Mesenteric fat pad (tissue), 1 donor: ENCODE measurements around the gene TMC6. TPM values are rescaled to one million over a fixed set of nuclear protein-coding genes. Genes with fewer than 3 reads are reported as not detected.
"Not testable (repeated sequence)": the region's sequence is repeated elsewhere in the genome, so short reads cannot be mapped to it uniquely, and the experiment has no call there.

Experiments
- DNase-seq: peaks from one replicate; pipeline ENCODE4 v3.0.0-alpha.2; 2020; ENCODE audit warnings: low spot score
- total RNA-seq: library from RNA; stranded (reverse); fragmentation: NEBNext Ultra II Directional; extraction: Animal tissue kit (Norgen Biotek cat#: 25700); gene quantifications from one replicate; pipeline ENCODE4 v1.2.1, GENCODE V29; 2021
- donor health status: DM: yes; HTN: yes; CAD: no.

The TMC6 gene
- total RNA-seq, 1 donor from 2014 or later = 117 TPM

DNA sequence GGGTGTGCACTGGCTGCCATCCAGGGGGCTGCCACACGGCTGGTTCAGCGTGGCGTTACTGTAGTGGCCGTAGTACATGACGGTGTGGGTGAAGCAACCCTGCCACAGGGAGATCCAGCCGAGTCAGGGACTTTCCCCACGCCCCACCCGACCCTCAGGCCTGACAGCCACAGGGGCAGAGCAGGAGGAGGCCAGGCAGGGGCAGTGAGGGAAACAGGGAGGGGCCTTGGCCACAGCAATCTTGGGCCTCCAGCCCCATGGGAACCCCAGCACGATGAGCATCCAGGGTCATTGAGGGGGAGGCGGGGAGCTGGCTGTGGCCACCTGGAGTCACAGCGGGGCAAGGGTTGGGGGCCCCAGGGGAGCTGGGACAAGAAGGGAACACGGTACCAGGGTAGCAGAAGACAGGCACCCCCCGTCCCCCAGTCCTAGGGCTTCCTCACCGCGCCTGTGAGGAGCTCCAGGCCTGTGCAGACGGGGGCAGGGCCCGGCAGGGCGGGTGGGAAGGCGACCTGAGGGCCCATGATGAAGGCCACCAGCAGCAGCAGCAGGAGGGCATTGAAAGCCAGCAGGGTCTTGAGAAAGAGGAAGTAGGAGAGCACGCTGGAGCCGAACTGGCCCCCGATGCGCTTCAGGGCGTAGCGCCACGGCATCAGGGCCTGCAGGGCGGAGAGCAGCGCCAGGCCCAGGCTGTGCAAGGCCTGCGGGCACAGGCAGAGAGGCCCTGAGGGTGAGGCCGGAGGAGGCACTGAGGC lies 4.3 kb downstream of the TMC6 start:
- DNase-seq = no peak

DNA sequence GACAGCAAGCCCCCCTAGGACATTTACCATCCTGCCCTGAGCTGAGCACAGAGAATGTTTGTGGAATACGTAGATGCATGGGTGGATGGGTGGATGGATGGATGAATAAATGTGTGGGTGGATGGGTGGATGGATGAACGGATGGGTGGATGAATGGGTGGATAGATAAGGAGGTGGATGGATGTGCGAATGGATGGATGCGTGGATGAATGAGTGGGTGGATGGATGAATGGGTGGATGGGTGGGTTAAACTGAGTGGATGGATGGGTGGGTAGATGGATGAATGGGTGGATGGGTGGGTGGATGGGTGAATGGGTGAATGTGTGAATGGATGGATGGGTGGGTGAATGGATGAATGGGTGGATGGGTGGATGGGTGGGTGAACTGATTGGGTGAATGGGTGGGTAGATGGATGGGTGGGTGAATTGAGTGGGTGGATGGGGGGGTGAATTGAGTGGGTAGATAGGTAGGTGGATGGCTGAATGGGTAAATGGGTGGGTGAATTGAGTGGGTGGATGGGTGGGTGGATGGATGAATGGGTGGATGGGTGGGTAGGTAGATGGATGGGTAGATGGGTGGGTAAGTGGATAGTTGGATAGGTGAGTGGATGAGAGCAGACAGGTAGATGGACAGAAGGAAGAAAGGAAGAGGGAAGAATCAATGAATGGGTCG lies 5.2 kb downstream of the TMC6 start:
- DNase-seq = no peak

DNA sequence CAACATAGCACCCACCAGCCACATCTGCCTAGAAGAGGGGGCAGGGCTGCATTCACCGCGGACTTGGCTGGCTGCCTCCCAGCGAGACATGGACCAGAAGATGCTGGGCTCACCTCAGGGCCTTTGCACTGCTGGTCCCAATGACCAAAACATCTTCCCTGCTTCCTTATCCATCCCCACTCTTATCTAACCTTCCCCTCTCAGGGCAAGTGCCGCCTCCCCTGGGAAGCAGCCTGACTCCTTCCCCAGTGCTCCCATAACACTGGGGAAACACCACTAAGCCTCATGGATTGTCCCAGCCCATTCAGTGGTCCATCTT lies 5.7 kb downstream of the TMC6 start:
- no peak for DNase-seq

DNA sequence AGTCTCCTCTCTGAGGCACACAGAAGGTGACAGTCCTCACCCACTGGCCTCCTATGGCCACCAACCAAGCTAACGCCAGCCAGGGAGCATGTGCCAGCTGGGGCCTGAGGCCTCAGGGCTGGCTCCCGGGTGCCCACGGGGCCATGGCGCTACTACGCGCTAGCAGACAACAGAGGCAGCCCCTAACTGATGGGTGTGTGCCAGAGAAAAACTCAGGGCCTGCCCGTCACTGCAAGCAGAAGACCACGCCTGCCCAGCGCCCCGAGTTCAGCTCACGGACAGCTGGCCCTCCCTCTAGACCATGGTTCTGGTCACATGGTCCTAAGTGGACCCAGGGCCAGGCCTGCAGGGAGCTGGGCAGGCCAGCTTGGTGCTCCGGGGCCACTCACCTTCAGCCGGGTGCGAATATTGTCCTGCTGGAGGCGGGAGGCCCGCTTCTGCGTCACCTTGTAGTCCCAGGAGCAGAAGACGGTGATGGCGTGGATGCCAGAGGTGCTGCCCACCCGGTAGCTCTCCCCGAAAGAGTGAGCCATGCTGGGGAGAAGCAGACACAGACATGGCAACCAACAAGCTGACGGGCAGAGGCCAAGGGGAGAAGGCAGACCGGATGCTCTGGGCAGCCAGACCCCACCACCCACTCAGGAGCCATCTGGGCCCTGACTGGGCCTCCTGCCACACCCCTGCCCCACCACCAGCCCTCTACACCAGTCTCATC lies 6.2 kb downstream of the TMC6 start:
- no peak for DNase-seq

DNA sequence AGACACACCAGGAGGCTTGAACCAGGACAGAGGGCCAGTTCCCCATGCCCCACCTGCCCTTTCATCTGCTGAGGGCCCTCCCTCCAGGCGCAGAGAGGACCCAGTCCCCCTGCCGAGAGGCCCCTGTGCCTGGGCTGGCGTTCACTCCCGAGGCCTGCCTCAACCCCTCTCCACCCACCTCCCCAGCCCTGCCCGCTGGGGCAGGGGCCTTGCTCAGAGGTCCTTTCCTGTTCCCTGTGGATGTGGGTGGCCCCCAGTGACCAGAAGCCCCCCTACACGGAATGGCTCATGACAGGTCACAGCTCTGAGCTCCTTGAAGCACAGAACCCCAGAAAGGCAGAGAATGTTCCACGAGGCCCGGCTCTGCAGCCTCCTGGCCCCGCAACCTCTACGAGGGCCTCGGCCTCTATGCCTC lies 6.7 kb downstream of the TMC6 start:
- DNase-seq = no peak

DNA sequence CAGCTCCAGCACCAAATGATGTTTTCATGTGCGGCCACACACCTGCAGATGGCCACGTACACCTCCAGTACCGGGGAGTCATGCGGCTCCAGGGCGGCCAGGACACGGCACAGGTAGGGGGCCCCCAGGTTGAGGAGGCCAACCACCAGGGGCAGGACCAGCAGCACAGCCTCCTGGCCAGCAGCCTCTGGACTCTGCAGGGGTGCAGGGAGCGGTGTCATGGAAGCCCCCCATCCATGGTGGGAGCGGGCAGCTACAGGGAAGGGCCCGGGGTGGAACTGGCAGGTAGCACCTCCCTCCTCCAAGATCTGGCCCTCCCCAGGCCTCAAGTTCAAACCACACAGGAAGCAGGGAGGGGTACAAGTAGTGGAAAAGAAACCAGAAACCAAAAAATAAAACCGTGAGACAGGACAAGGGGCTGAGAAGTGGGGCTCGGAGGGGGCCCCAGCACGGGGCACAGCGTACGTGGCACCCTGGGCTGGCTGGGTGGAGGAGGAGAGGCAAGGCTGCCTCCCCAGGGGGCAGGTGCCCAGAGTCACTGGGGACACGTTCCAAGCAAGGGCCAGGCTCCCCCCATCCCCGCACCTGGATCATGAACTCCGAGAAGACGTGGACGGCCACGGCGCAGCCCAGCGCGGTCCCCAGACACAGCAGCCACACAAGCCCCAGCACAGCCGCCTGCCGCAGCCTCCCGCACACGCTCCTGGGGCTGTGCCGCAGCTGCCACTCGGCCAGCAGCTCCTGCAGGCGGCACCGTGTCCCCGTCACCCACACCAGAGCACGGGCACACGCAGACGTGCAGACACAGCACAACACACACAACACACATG lies 7.4 kb downstream of the TMC6 start:
- DNase-seq = no peak

DNA sequence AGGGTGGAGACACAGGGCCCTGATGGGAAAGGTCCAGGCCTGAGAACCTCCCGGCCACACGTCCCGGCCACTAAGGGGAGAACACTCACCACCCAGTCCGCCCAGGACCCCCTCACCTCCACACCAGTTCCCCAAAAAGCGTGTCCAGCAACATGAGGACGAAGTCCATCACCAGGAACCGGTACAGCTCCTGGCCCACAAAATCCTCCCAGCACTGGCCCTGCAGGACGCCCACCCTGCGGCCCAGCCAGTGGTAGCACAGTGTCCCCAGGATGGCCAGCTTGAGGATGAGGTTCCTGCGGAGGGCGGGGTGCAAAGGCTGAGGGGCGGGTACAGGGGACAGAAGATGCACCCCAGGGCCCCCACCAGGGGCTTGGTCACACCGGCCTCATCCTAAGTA lies 8.0 kb downstream of the TMC6 start:
- DNase-seq = no peak

DNA sequence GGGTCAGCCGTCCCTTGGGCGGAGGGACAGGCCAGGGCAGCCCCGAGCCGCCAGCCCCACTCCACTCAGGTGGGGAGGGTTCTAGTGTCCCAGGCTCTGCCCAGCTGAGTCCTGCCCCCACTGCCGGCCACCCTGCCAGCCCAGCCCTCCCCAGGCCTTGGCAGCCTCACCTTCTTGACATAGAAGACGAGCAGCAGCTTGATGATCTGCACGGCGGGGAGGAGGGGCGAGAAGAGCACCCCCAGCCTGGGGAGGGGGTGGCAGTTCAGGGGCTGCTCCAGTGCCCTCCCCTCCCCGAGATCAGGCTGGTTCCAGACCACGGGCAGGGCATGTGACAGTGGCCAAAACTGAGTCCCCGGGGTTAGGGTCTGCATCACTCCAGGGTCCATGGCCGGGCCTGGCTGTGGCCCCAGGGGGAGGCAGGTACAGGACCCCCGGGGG lies 9.7 kb downstream of the TMC6 start:
- no peak for DNase-seq

DNA sequence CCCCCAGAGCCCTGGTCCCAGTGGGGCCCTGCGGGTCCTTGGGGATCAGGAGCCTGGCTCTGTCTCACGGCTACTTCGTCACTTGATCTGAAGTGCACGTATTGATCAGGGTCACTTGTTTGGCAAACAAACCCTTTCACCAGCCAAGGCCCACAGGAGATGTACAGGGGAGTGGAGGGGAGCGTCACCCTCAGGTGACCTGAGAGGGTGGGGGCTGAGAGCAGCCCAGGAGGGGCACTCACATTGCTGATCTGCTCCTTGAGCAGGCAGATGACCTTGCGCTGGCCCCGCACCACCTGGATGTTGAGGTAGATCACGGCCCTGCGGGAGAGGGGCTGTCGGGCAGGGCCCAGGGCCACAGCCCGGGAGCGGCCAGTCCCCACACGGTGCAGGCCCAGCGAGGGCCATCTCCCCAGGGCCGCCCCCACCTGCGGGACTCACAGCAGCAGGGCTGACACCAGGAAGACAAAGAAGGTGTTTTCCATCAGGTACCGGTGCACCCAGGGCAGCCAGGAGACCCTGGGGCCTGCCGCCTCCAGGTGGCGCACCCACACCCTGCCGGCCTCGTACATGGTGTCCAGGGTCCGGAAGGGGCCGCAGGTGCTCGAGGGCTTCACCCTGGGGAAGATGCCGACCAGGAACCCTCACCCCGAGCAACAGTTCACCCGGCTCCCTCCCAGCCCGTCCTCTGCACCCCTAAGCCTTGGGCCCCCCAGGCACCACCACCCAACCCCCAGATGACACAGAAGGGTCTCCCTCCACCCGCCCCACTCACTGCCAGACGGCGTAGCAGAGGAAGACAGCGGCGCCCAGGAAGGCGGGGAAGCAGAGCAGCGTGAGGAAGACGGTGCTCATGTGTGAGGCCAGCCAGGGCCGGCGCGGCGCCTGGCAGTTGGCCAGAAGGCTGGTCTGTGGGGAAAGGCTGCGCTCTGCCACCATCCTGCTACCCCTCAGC lies 11.3 kb downstream of the TMC6 start:
- no peak for DNase-seq

DNA sequence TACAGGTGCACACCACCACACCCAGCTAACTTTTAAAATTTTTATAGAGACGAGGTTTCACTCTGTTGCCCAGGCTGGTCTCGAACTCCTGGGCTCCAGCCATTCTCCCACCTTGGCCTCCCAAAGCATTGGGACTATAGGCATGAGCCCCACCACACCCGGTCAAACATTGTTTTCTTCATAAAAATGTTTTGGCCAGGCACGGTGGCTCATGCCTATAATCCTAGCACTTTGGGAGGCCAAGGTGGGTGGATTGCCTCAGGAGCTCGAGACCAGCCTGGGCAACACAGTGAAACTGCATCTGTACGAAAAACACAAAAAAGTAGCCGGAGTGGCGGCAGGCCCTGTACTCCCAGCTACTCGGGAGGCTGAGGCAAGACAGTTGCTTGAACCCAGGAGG lies 12.1 kb downstream of the TMC6 start:
- no peak for DNase-seq

DNA sequence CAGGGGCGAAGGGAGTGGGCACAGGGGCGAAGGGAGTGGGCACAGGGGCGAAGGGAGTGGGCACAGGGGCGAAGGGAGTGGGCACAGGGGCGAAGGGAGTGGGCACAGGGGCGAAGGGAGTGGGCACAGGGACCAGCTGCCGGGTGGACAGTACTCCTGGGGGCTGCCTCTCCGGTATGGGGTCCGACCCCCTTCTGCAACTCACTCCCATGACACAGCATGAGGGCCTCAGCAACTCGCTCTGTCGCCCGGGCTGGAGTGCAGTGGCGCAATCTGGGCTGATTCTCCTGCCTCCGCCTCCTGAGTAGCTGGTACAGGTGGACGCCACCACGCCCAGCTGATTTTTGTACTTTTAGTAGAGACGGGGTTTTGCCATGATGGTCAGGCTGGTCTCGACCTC lies 12.8 kb downstream of the TMC6 start:
- not testable (repeated sequence) for DNase-seq

DNA sequence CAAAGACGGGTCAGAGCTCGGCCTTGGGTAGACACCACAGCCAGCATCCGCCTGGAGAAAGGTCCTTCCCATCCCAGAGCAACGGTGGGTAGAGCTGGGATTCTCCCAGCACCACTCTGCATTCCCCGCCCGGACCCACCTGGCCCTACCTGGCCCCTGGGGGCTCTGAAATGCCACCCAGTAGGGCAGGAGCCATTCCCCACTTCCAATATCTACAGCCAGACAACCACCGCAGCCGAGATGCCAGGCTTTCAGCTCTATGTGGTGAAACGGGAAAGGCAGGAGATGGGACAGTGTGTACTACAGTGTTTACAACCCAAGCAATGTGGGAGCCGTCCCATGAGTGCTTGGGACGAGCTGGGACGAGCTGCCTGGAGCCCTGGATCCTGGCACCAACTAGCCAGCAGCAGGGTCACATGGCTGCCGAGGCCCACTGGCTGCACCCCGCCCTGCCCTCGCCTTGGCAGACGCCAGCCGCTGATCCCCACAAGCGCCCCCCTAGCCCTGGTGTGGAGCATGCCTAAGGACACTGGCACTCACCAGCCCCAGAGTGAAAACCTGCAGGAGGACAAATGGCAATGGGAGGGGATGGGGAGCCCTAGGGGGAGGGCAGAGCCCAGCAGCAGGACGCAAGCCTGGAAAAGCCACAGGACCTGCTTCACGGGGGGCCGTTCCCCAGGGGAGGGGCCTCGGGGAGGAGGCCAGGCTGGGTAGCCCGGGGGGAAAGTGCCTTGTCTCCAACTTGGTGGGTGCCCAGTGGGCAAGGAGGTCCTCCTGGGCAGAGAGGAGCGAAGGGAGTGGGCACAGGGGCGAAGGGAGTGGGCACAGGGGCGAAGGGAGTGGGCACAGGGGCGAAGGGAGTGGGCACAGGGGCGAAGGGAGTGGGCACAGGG lies 13.5 kb downstream of the TMC6 start:
- DNase-seq = no peak

DNA sequence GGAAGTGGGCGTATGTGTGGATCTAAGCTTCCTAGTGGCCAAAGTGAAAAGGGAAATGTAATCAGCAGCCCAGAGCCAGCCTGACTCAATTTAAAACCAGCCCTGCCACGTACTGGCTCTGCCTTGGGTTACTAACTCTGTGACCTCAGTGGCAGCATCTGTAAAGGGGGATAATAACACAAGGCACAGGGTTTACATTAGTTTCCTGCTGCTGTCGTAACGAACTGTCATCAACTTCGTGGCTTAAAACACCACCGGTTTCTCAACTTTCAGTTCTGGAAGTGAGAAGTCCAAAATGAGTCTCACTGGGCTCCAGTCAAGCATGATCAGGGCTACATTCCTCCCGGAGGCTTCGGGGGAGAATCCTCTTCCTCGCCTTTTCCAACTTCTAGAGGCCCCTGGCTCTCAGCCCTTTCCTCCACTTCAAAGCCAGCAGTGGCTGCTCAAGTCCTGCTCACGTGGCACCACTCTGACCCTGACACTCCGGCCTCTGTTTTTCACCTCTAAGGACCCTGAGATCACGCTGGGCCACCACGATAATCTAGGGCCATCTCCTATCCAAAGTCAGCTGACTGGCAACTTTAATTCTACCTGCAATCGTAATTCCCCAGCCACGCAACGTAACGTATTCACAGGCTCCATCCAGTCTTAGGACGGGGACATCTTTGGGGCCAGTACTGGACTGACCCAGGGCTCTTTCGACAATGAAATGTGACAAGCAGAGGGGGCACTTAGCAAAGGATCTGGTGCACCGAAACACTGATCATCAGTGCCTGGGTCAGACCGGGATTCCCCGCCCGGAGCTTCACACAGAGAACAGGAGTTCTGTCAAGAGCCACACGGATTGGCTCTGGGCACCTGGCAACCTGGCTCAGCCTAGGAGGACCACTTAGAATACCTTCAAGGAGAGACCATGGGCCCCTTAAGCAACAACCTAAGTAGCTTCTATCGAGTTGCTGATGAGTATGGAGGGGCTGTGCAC lies 14.5 kb downstream of the TMC6 start:
- DNase-seq = no peak

DNA sequence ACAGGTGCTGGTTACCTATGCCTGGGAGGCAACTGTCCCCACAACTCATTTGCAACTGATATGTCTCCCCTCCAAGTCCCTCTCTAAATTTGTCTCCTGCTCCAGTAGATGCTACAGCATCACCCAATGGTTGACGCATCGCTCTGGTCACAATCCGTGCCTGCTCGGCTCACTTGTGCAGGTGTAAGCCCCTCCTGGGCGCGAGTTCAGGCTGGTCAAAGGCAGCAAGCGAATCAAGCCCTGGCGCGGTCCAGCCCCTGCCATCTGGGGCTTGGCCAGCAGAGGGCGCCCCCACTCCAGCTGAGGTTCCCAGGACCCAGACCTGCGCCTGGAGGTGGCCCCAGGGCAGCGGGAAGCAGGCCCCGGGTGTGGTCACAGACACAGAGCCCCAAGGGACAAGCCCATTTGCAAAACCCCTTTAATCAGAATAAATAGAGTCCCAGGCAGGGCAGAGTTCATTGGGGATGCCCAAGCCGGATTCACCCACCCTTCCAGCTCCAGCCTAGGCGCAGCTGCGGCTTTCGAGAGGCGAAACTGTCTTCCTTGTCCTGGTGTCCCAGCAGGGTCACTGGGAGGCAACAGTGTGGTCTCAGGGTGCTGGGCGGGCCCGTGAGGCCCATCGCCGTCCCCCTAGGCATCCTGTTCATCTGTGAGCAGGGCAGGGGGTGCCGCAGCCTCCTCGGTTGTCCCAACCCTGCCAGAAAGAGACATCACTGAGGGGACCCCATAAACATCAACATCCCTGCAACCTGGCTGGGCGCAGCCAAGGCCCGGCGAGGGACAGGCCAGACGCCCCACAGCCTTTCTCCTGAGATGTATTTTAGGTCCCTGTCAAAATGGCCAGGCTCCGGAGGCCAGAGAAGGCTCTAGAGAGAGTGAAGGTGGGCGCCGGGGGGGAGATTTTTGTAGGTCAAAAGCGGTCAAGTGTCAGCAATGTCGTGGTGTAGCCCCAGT lies 15.8 kb downstream of the TMC6 start:
- DNase-seq = no peak

DNA sequence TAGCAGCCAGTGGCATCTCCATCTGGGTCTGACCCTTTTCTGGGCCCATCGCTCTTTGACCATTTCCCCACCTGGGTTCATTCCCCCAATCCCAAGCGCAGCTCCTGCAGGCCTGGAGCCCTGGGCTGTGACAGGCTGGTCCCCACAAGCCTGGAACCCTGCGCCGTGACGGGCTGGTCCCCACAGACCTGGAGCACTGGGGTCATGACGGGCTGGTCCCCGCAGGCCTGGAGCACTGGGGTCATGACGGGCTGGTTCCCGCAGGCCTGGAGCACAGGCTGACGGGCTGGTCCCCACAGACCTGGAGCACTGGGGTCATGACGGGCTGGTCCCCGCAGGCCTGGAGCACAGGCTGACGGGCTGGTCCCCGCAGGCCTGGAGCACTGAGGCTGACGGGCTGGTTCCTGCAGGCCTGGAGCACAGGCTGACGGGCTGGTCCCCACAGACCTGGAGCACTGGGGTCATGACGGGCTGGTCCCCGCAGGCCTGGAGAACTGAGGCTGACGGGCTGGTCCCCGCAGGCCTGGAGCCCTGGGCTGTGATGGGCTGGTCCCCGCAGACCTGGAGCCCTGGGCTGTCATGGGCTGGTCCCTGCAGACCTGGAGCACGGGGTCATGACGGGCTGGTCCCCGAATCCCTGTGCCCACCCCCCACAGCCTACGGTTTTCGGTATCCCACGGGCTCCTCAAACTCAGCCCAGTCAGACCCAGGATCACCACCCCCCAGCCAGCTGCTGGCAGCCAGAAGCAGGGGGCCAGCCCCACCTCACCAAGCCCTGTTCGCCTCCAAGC lies 16.6 kb downstream of the TMC6 start:
- no peak for DNase-seq
